ENCODE measurements around the gene EPGN. TPM values are rescaled to one million over a fixed set of nuclear protein-coding genes. Genes with fewer than 3 reads are reported as not detected.

Gene EPGN
- total and polyA plus RNA-seq, 2 donors (not counting 3 experiments of a cell fraction or from before 2014, with no cell fraction given): 1.2 TPM; not detected in 1

GRCh38 chr4:74361671-74362070 lies 53.4 kb downstream of the EPGN start:
- H3K9me1 ChIP-seq (replicated peaks; ENCODE audit: control insufficient read depth, extremely low read depth, insufficient read depth, low read length): no peaks in the 10 kb centered on the region
- no peak for FAIRE-seq
- CTCF ChIA-PET: interaction anchor here (0.7 to 2.3 kb wide), 2 partner anchors 310 to 314 kb away, joined by 3 to 7 read pairs; no protein-coding TSS in a partner anchor

More at GRCh38 chr4:74361671-74362070, 53.4 kb downstream of the EPGN start:
- BruUV-seq (replicated peaks): no TSS peak
- no peaks in the 10 kb centered on the region for H3K79me2 ChIP-seq (ENCODE audit: control insufficient read depth, insufficient read depth, low read length)
- H3K4me1 ChIP-seq (ENCODE audit: control insufficient read depth, extremely low read depth, insufficient read depth, low read length): no peaks in the 10 kb centered on the region
- H3K4me2 ChIP-seq (ENCODE audit: insufficient read depth, low read length): no peak overlapping the region
- no peak overlapping the region for H2AFZ ChIP-seq (ENCODE audit: low read depth, low read length)
- H3K27ac ChIP-seq (ENCODE audit: insufficient read depth, low read depth, low read length): no peak overlapping the region
- H4K20me1 ChIP-seq (replicated peaks; ENCODE audit: control insufficient read depth, extremely low read depth, insufficient read depth, low read length): no peaks in the 10 kb centered on the region
- dilution Hi-C loops (cut with MboI; ENCODE audit: extremely low pct_ligation_motif_present, low sequenced_read_pairs) (no loop called here), intact Hi-C loops (cut with micrococcal nuclease) (no loop called here)
- H3K9me3 ChIP-seq (replicated peaks; ENCODE audit: control insufficient read depth, insufficient read depth, low read length): no peaks in the 10 kb centered on the region
- no peaks in the 10 kb centered on the region for H3K27me3 ChIP-seq (ENCODE audit: control insufficient read depth in 2 of 2, insufficient read depth in 2 of 2, low read length in 2 of 2)
- no peak overlapping the region for H3K9ac ChIP-seq (replicated peaks; ENCODE audit: extremely low read depth, insufficient read depth, low read length)
- DNase-seq (ENCODE audit: low read depth, low spot score): no peak
- H3K36me3 ChIP-seq (ENCODE audit: control insufficient read depth in 2 of 2, extremely low read depth in 1 of 2, insufficient read depth in 2 of 2, low read length in 2 of 2): no peaks in the 10 kb centered on the region
- POLR2A ChIA-PET: no interaction called here
- no peak overlapping the region for H3K4me3 ChIP-seq (replicated peaks in 1 of 3; ENCODE audit: insufficient read depth in 1 of 3, low read depth in 1 of 3, low read length in 3 of 3)
- TF ChIP-seq POLR2AphosphoS5 (IDR thresholded peaks at IDR 0.05; ENCODE audit: insufficient read depth, low read depth, low read length) (no peak), GATA2 (IDR thresholded peaks at IDR 0.05; ENCODE audit: insufficient read depth, insufficient read length, low read depth, low read length) (no peak), JUN (IDR thresholded peaks at IDR 0.05; ENCODE audit: borderline replicate concordance, insufficient read depth, insufficient read length, low read depth) (no peak), EZH2 (IDR thresholded peaks at IDR 0.05; ENCODE audit: borderline replicate concordance, low read depth, low read length, severe bottlenecking) (no peak), POLR2A (IDR thresholded peaks at IDR 0.05; ENCODE audit: low read depth, low read length) (no peak), MYC (IDR thresholded peaks at IDR 0.05; ENCODE audit: low read depth, low read length) (no peak)
- TF ChIP-seq, protein P1, sequence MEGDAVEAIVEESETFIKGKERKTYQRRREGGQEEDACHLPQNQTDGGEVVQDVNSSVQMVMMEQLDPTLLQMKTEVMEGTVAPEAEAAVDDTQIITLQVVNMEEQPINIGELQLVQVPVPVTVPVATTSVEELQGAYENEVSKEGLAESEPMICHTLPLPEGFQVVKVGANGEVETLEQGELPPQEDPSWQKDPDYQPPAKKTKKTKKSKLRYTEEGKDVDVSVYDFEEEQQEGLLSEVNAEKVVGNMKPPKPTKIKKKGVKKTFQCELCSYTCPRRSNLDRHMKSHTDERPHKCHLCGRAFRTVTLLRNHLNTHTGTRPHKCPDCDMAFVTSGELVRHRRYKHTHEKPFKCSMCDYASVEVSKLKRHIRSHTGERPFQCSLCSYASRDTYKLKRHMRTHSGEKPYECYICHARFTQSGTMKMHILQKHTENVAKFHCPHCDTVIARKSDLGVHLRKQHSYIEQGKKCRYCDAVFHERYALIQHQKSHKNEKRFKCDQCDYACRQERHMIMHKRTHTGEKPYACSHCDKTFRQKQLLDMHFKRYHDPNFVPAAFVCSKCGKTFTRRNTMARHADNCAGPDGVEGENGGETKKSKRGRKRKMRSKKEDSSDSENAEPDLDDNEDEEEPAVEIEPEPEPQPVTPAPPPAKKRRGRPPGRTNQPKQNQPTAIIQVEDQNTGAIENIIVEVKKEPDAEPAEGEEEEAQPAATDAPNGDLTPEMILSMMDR (IDR thresholded peaks at IDR 0.05; ENCODE audit: extremely low read depth in 1 of 2, insufficient read depth in 1 of 2, low read depth in 1 of 2, low read length in 2 of 2): no peak
- TF ChIP-seq, protein P2, sequence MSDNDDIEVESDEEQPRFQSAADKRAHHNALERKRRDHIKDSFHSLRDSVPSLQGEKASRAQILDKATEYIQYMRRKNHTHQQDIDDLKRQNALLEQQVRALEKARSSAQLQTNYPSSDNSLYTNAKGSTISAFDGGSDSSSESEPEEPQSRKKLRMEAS (IDR thresholded peaks at IDR 0.05; ENCODE audit: insufficient read depth, insufficient read length): no peak
